ENCODE data around the gene TET3.

Gene TET3

GRCh38 chr2:74020702-74021406 lies 36.1 kb downstream of the TET3 start:
- Histone ChIP-seq H3K4me1 (ENCODE audit: control insufficient read depth, insufficient read depth, low read length) (no peaks in the 10 kb centered on the region), H3K9me3 (ENCODE audit: control insufficient read depth, low read length) (no peaks in the 10 kb centered on the region), H3K27me3 (ENCODE audit: control insufficient read depth, insufficient read depth, low read length) (no peaks in the 10 kb centered on the region), H3K36me3 (ENCODE audit: control insufficient read depth, insufficient read depth, low read length) (no peaks in the 10 kb centered on the region), H3K9ac (ENCODE audit: low read length) (no peak overlapping the region), H3K4me3 (ENCODE audit: low read length) (no peak overlapping the region)

GRCh38 chr2:74021407-74021755 lies 36.7 kb downstream of the TET3 start:
- H3K27me3 ChIP-seq (ENCODE audit: control insufficient read depth, insufficient read depth, low read length), result no peaks in the 10 kb centered on the region
- no peaks in the 10 kb centered on the region for H3K9me3 ChIP-seq (ENCODE audit: control insufficient read depth, low read length)
- H3K9ac ChIP-seq (ENCODE audit: low read length), result no peak overlapping the region
- no peaks in the 10 kb centered on the region for H3K36me3 ChIP-seq (ENCODE audit: control insufficient read depth, insufficient read depth, low read length)
- H3K4me3 ChIP-seq (ENCODE audit: low read length), result no peak overlapping the region
- H3K4me1 ChIP-seq (ENCODE audit: control insufficient read depth, insufficient read depth, low read length), result peaks cover 4% of the 10 kb centered on the region

GRCh38 chr2:74024216-74024615 lies 39.5 kb downstream of the TET3 start:
- Histone ChIP-seq H3K36me3 (ENCODE audit: control insufficient read depth, insufficient read depth, low read length) (no peaks in the 10 kb centered on the region), H3K27me3 (ENCODE audit: control insufficient read depth, insufficient read depth, low read length) (no peaks in the 10 kb centered on the region), H3K9ac (ENCODE audit: low read length) (no peak overlapping the region), H3K4me1 (ENCODE audit: control insufficient read depth, insufficient read depth, low read length) (peaks cover 15% of the 10 kb centered on the region), H3K4me3 (ENCODE audit: low read length) (no peak overlapping the region), H3K9me3 (ENCODE audit: control insufficient read depth, low read length) (no peaks in the 10 kb centered on the region)

GRCh38 chr2:74025971-74026612 lies 41.4 kb downstream of the TET3 start:
- H3K36me3 ChIP-seq (ENCODE audit: control insufficient read depth, insufficient read depth, low read length), result no peaks in the 10 kb centered on the region
- H3K27me3 ChIP-seq (ENCODE audit: control insufficient read depth, insufficient read depth, low read length), result no peaks in the 10 kb centered on the region
- H3K4me1 ChIP-seq (ENCODE audit: control insufficient read depth, insufficient read depth, low read length), result peaks cover 15% of the 10 kb centered on the region
- H3K9me3 ChIP-seq (ENCODE audit: control insufficient read depth, low read length), result no peaks in the 10 kb centered on the region
- H3K4me3 ChIP-seq (ENCODE audit: low read length), result no peak overlapping the region
- no peak overlapping the region for H3K9ac ChIP-seq (ENCODE audit: low read length)

GRCh38 chr2:74026687-74027241 lies 42.1 kb downstream of the TET3 start:
- H3K9me3 ChIP-seq (ENCODE audit: control insufficient read depth, low read length), result no peaks in the 10 kb centered on the region
- H3K4me1 ChIP-seq (ENCODE audit: control insufficient read depth, insufficient read depth, low read length), result peaks cover 16% of the 10 kb centered on the region
- H3K4me3 ChIP-seq (ENCODE audit: low read length), result no peak overlapping the region
- H3K36me3 ChIP-seq (ENCODE audit: control insufficient read depth, insufficient read depth, low read length), result no peaks in the 10 kb centered on the region
- no peak overlapping the region for H3K9ac ChIP-seq (ENCODE audit: low read length)
- H3K27me3 ChIP-seq (ENCODE audit: control insufficient read depth, insufficient read depth, low read length), result no peaks in the 10 kb centered on the region

GRCh38 chr2:74027496-74027895 lies 42.8 kb downstream of the TET3 start:
- Histone ChIP-seq H3K36me3 (ENCODE audit: control insufficient read depth, insufficient read depth, low read length) (no peaks in the 10 kb centered on the region), H3K4me3 (ENCODE audit: low read length) (no peak overlapping the region), H3K9ac (ENCODE audit: low read length) (no peak overlapping the region), H3K4me1 (ENCODE audit: control insufficient read depth, insufficient read depth, low read length) (peaks cover 23% of the 10 kb centered on the region), H3K9me3 (ENCODE audit: control insufficient read depth, low read length) (no peaks in the 10 kb centered on the region), H3K27me3 (ENCODE audit: control insufficient read depth, insufficient read depth, low read length) (no peaks in the 10 kb centered on the region)

- H3K4me1 ChIP-seq (ENCODE audit: control insufficient read depth, insufficient read depth, low read length), result peaks cover 27% of the 10 kb centered on the region
- H3K27me3 ChIP-seq (ENCODE audit: control insufficient read depth, insufficient read depth, low read length), result no peaks in the 10 kb centered on the region
- no peaks in the 10 kb centered on the region for H3K36me3 ChIP-seq (ENCODE audit: control insufficient read depth, insufficient read depth, low read length)
- H3K4me3 ChIP-seq (ENCODE audit: low read length), result no peak overlapping the region
- H3K9ac ChIP-seq (ENCODE audit: low read length), result no peak overlapping the region
- no peaks in the 10 kb centered on the region for H3K9me3 ChIP-seq (ENCODE audit: control insufficient read depth, low read length)
Measured at GRCh38 chr2:74028290-74028689, 43.6 kb downstream of the TET3 start.

GRCh38 chr2:74028741-74029140 lies 44.0 kb downstream of the TET3 start:
- H3K9ac ChIP-seq (ENCODE audit: low read length), result no peak overlapping the region
- no peaks in the 10 kb centered on the region for H3K27me3 ChIP-seq (ENCODE audit: control insufficient read depth, insufficient read depth, low read length)
- no peaks in the 10 kb centered on the region for H3K36me3 ChIP-seq (ENCODE audit: control insufficient read depth, insufficient read depth, low read length)
- no peaks in the 10 kb centered on the region for H3K9me3 ChIP-seq (ENCODE audit: control insufficient read depth, low read length)
- no peak overlapping the region for H3K4me3 ChIP-seq (ENCODE audit: low read length)
- peaks cover 27% of the 10 kb centered on the region for H3K4me1 ChIP-seq (ENCODE audit: control insufficient read depth, insufficient read depth, low read length)

- no peaks in the 10 kb centered on the region for H3K36me3 ChIP-seq (ENCODE audit: control insufficient read depth, insufficient read depth, low read length)
- H3K9me3 ChIP-seq (ENCODE audit: control insufficient read depth, low read length), result no peaks in the 10 kb centered on the region
- H3K9ac ChIP-seq (ENCODE audit: low read length), result no peak overlapping the region
- H3K4me3 ChIP-seq (ENCODE audit: low read length), result no peak overlapping the region
- H3K4me1 ChIP-seq (ENCODE audit: control insufficient read depth, insufficient read depth, low read length), result peaks cover 27% of the 10 kb centered on the region
- no peaks in the 10 kb centered on the region for H3K27me3 ChIP-seq (ENCODE audit: control insufficient read depth, insufficient read depth, low read length)
Measured at GRCh38 chr2:74029714-74030397, 45.1 kb downstream of the TET3 start.

GRCh38 chr2:74031221-74031620 lies 46.5 kb downstream of the TET3 start:
- Histone ChIP-seq H3K4me3 (ENCODE audit: low read length) (no peak overlapping the region), H3K9ac (ENCODE audit: low read length) (no peak overlapping the region), H3K4me1 (ENCODE audit: control insufficient read depth, insufficient read depth, low read length) (peaks cover 25% of the 10 kb centered on the region), H3K9me3 (ENCODE audit: control insufficient read depth, low read length) (no peaks in the 10 kb centered on the region), H3K27me3 (ENCODE audit: control insufficient read depth, insufficient read depth, low read length) (no peaks in the 10 kb centered on the region), H3K36me3 (ENCODE audit: control insufficient read depth, insufficient read depth, low read length) (no peaks in the 10 kb centered on the region)

GRCh38 chr2:74031959-74032287 lies 47.2 kb downstream of the TET3 start:
- Histone ChIP-seq H3K4me3 (ENCODE audit: low read length) (no peak overlapping the region), H3K9ac (ENCODE audit: low read length) (no peak overlapping the region), H3K36me3 (ENCODE audit: control insufficient read depth, insufficient read depth, low read length) (no peaks in the 10 kb centered on the region), H3K9me3 (ENCODE audit: control insufficient read depth, low read length) (no peaks in the 10 kb centered on the region), H3K27me3 (ENCODE audit: control insufficient read depth, insufficient read depth, low read length) (no peaks in the 10 kb centered on the region), H3K4me1 (ENCODE audit: control insufficient read depth, insufficient read depth, low read length) (peaks cover 30% of the 10 kb centered on the region)

GRCh38 chr2:74033375-74033774 lies 48.7 kb downstream of the TET3 start:
- no peaks in the 10 kb centered on the region for H3K27me3 ChIP-seq (ENCODE audit: control insufficient read depth, insufficient read depth, low read length)
- peaks cover 34% of the 10 kb centered on the region for H3K4me1 ChIP-seq (ENCODE audit: control insufficient read depth, insufficient read depth, low read length)
- H3K9me3 ChIP-seq (ENCODE audit: control insufficient read depth, low read length), result no peaks in the 10 kb centered on the region
- H3K4me3 ChIP-seq (ENCODE audit: low read length), result no peak overlapping the region
- H3K9ac ChIP-seq (ENCODE audit: low read length), result no peak overlapping the region
- no peaks in the 10 kb centered on the region for H3K36me3 ChIP-seq (ENCODE audit: control insufficient read depth, insufficient read depth, low read length)
